ENCODE measurements around the gene NOP56. TPM values are rescaled to one million over a fixed set of nuclear protein-coding genes. Genes with fewer than 3 reads are reported as not detected.

Gene NOP56
- total and polyA plus RNA-seq, 9 of the 15 experiments (the other 6 are each of a cell fraction or from before 2014, with no cell fraction given) = 295 to 697 (median 439) TPM

GRCh38 chr20:2652724-2653555 is 508 bp downstream of the NOP56 start (continued):
- TF ChIP-seq MGA (IDR thresholded peaks at IDR 0.05) (peak; percentile 86), SP1 (CRISPR knock-in tag; IDR thresholded peaks at IDR 0.05) (peak; percentile 40; the same call in 1 of the 2 replicates), ZNF184 (CRISPR knock-in tag; IDR thresholded peaks at IDR 0.05) (no peak), BRD4 (IDR thresholded peaks at IDR 0.05) (peak; percentile 58; the same call in 1 of the 2 replicates), FIP1L1 (IDR thresholded peaks at IDR 0.05; ENCODE audit: low read depth, low read length, poor library complexity, severe bottlenecking) (no peak), FOXP1 (CRISPR knock-in tag; IDR thresholded peaks at IDR 0.05) (peak; percentile 71; the same call in 1 of the 2 replicates), ZNF282 (CRISPR knock-in tag; IDR thresholded peaks at IDR 0.05) (peak; percentile 43; the same call in 1 of the 2 replicates), FOXM1 (IDR thresholded peaks at IDR 0.05; ENCODE audit: low read depth) (no peak), FOXM1 (CRISPR knock-in tag; IDR thresholded peaks at IDR 0.05; ENCODE audit: low read depth) (0 out of 2 replicates have a peak, but pooled peaks have one; percentile 3), ZBTB7A (IDR thresholded peaks at IDR 0.05; ENCODE audit: borderline replicate concordance, control insufficient read depth, low read depth, low read length) (peak; percentile 39; the same call in 1 of the 2 replicates), PCBP1 (IDR thresholded peaks at IDR 0.05; ENCODE audit: low read depth, low read length, poor library complexity, severe bottlenecking) (peak; percentile 63), ZNF583 (CRISPR knock-in tag; IDR thresholded peaks at IDR 0.05) (no peak)
- TF ChIP-seq, protein P1, sequence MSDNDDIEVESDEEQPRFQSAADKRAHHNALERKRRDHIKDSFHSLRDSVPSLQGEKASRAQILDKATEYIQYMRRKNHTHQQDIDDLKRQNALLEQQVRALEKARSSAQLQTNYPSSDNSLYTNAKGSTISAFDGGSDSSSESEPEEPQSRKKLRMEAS (CRISPR knock-in tag; IDR thresholded peaks at IDR 0.05) = peak; percentile 90
- TF ChIP-seq, protein P2, sequence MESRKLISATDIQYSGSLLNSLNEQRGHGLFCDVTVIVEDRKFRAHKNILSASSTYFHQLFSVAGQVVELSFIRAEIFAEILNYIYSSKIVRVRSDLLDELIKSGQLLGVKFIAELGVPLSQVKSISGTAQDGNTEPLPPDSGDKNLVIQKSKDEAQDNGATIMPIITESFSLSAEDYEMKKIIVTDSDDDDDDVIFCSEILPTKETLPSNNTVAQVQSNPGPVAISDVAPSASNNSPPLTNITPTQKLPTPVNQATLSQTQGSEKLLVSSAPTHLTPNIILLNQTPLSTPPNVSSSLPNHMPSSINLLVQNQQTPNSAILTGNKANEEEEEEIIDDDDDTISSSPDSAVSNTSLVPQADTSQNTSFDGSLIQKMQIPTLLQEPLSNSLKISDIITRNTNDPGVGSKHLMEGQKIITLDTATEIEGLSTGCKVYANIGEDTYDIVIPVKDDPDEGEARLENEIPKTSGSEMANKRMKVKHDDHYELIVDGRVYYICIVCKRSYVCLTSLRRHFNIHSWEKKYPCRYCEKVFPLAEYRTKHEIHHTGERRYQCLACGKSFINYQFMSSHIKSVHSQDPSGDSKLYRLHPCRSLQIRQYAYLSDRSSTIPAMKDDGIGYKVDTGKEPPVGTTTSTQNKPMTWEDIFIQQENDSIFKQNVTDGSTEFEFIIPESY (CRISPR knock-in tag; IDR thresholded peaks at IDR 0.05) = no peak

Data from K562 (cell line).